H1 (cell line): Measurements from ENCODE around the gene CD4. TPM values are rescaled to one million over a fixed set of nuclear protein-coding genes. Genes with fewer than 3 reads are reported as not detected.

Source experiments
- CTCF ChIA-PET: fragments of 300-600 bp; sonication (Branson Sonifier 250); formaldehyde crosslinking; loops from one replicate; lab custom pipeline; 2021; ENCODE audit not compliant: partially characterized antibody; lab: Charles Lee
- POLR2A ChIA-PET: fragments of 300-600 bp; sonication (Branson Sonifier 250); formaldehyde crosslinking; loops from one replicate; lab custom pipeline; 2021; ENCODE audit warnings: inconsistent platforms; ENCODE audit not compliant: partially characterized antibody; lab: Charles Lee
- DNase-seq, 2 experiments: peaks; one replicate each; pipeline versions ENCODE4 v3.0.0 to v3.0.0-alpha.2; 2010 to 2022; ENCODE audit warnings: low spot score in 2 of 2, low read depth in 1 of 2, mixed read lengths in 1 of 2
- FAIRE-seq: peaks from 2 replicates; lab custom pipeline; 2011; peaks lifted over from hg19 to GRCh38; lab: Jason Lieb, UNC
- H2AFZ ChIP-seq: 2 replicates; pipeline ENCODE4 v1.8.1; 2012; ENCODE audit warnings: low read length, inconsistent platforms
- H2AK5ac ChIP-seq: 2 replicates; pipeline ENCODE4 v1.6.1; 2013; ENCODE audit warnings: low read depth, low read length
- H2BK120ac ChIP-seq: replicated peaks from 2 replicates; pipeline ENCODE3; 2013; ENCODE audit warnings: low read depth, low read length, inconsistent platforms
- H2BK12ac ChIP-seq: 2 replicates; pipeline ENCODE4 v1.6.1; 2013; ENCODE audit warnings: low read depth, low read length
- H2BK15ac ChIP-seq: 2 replicates; pipeline ENCODE4 v1.6.1; 2013; ENCODE audit warnings: low read length
- H2BK20ac ChIP-seq: 2 replicates; pipeline ENCODE4 v1.6.1; 2013; ENCODE audit warnings: low read length
- H2BK5ac ChIP-seq: 2 replicates; pipeline ENCODE4 v1.6.1; 2013; ENCODE audit warnings: low read depth, low read length
- H3K14ac ChIP-seq: 2 replicates; pipeline ENCODE4 v1.6.1; 2013; ENCODE audit warnings: inconsistent platforms; ENCODE audit not compliant: insufficient read length
- H3K18ac ChIP-seq: 2 replicates; pipeline ENCODE4 v1.6.1; 2013; ENCODE audit warnings: low read length; ENCODE audit errors: extremely low read depth
- H3K23ac ChIP-seq: 2 replicates; pipeline ENCODE4 v1.6.1; 2013; ENCODE audit warnings: inconsistent platforms; ENCODE audit not compliant: insufficient read length
- H3K23me2 ChIP-seq: 2 replicates; pipeline ENCODE4 v1.6.1; 2013; ENCODE audit warnings: low read depth, low read length
- H3K27ac ChIP-seq: 2 replicates; pipeline ENCODE4 v1.6.1; 2011; ENCODE audit warnings: low read depth, low read length, inconsistent platforms
- H3K27me3 ChIP-seq, 4 experiments: replicated peaks in 1 of 4; 1 replicate in 1 of 4; 2 replicates in 3 of 4; pipeline versions ENCODE4 v1.6.1 to v1.8.1; 2011 to 2013; ENCODE audit warnings: low read length in 3 of 4, mild to moderate bottlenecking in 3 of 4, inconsistent platforms in 2 of 4, mixed read lengths in 2 of 4, moderate library complexity in 1 of 4; ENCODE audit not compliant: control insufficient read depth in 3 of 4, insufficient read depth in 3 of 4; ENCODE audit errors: extremely low read depth in 1 of 4
- H3K36me3 ChIP-seq, 4 experiments: 2 replicates each; pipeline versions ENCODE4 v1.6.1 to v1.8.1; 2011 to 2013; ENCODE audit warnings: mild to moderate bottlenecking in 4 of 4, low read length in 3 of 4, moderate library complexity in 2 of 4, control low read depth in 1 of 4, inconsistent platforms in 1 of 4; ENCODE audit not compliant: insufficient read depth in 4 of 4, control insufficient read depth in 2 of 4
- H3K4ac ChIP-seq: replicated peaks from 2 replicates; pipeline ENCODE3; 2013; ENCODE audit warnings: low read length, low read depth, mixed read lengths, inconsistent platforms; ENCODE audit not compliant: insufficient read length
- H3K4me1 ChIP-seq, 4 experiments: replicated peaks in 1 of 4; 1 replicate in 1 of 4; 2 replicates in 3 of 4; pipeline versions ENCODE4 v1.6.1 to v1.8.1; 2011 to 2013; ENCODE audit warnings: low read length in 3 of 4, inconsistent platforms in 2 of 4, mixed read lengths in 1 of 4; ENCODE audit not compliant: insufficient read depth in 4 of 4, control insufficient read depth in 3 of 4
- H3K4me2 ChIP-seq, 2 experiments: 2 replicates each; pipeline versions ENCODE4 v1.6.1 to v1.8.1; 2011 to 2013; ENCODE audit warnings: low read depth in 2 of 2, low read length in 2 of 2, control low read depth in 1 of 2, inconsistent platforms in 1 of 2, mild to moderate bottlenecking in 1 of 2; ENCODE audit not compliant: insufficient read depth in 1 of 2
- H3K4me3 ChIP-seq, 4 experiments: fragments of 200-600, 300-600 bp in 1 of 4; sonication (generic), shearing (Covaris generic), sonication (Bioruptor Twin) in 1 of 4; 2 replicates each; pipeline versions ENCODE4 v1.5.1 to v1.8.1; 2011 to 2016; ENCODE audit warnings: low read length in 4 of 4, low read depth in 3 of 4, control low read depth in 2 of 4, inconsistent platforms in 2 of 4, mild to moderate bottlenecking in 2 of 4, mixed read lengths in 1 of 4, moderate library complexity in 1 of 4; ENCODE audit not compliant: insufficient read depth in 2 of 4; ENCODE audit errors: extremely low read depth in 1 of 4
- H3K56ac ChIP-seq: replicated peaks from 2 replicates; pipeline ENCODE3; 2013; ENCODE audit warnings: low read depth, mild to moderate bottlenecking, mixed read lengths, low read length, inconsistent platforms; ENCODE audit not compliant: insufficient read length
- H3K79me1 ChIP-seq: 2 replicates; pipeline ENCODE4 v1.6.1; 2013; ENCODE audit warnings: low read depth, low read length, control low read depth
- H3K79me2 ChIP-seq, 2 experiments: 2 replicates each; pipeline versions ENCODE4 v1.6.1 to v1.8.1; 2012 to 2013; ENCODE audit warnings: low read length in 2 of 2, mild to moderate bottlenecking in 2 of 2, inconsistent platforms in 1 of 2; ENCODE audit not compliant: insufficient read depth in 2 of 2, control insufficient read depth in 1 of 2
- H3K9ac ChIP-seq, 4 experiments: replicated peaks in 1 of 4; 1 replicate in 1 of 4; 2 replicates in 3 of 4; pipeline versions ENCODE4 v1.6.1 to v1.8.1; 2011 to 2013; ENCODE audit warnings: low read depth in 3 of 4, low read length in 3 of 4, control low read depth in 2 of 4, mild to moderate bottlenecking in 2 of 4, moderate library complexity in 2 of 4, inconsistent platforms in 1 of 4; ENCODE audit errors: extremely low read depth in 1 of 4
- H3K9me3 ChIP-seq, 2 experiments: 2 replicates each; pipeline versions ENCODE4 v1.6.1 to v1.8.1; 2012 to 2013; ENCODE audit warnings: mild to moderate bottlenecking in 2 of 2, moderate library complexity in 2 of 2, control low read depth in 1 of 2, inconsistent platforms in 1 of 2, low read depth in 1 of 2, low read length in 1 of 2, mixed read lengths in 1 of 2; ENCODE audit not compliant: insufficient read depth in 2 of 2
- H4K20me1 ChIP-seq, 2 experiments: replicated peaks in 1 of 2; 2 replicates each; pipeline versions ENCODE3 to v1.8.1; 2011 to 2013; ENCODE audit warnings: inconsistent platforms in 2 of 2, low read length in 2 of 2, mild to moderate bottlenecking in 1 of 2; ENCODE audit not compliant: insufficient read depth in 2 of 2, control insufficient read depth in 1 of 2
- H4K5ac ChIP-seq: 2 replicates; pipeline ENCODE4 v1.6.1; 2013; ENCODE audit warnings: low read length, low read depth, mixed read lengths, inconsistent platforms; ENCODE audit not compliant: insufficient read length
- H4K8ac ChIP-seq: 2 replicates; pipeline ENCODE4 v1.8.0; 2013; ENCODE audit warnings: mild to moderate bottlenecking, moderate library complexity, low read length, inconsistent platforms; ENCODE audit not compliant: insufficient read depth; ENCODE audit errors: extremely low read depth
- H4K91ac ChIP-seq: replicated peaks from 2 replicates; pipeline ENCODE3; 2013; ENCODE audit warnings: low read length, mixed read lengths, inconsistent platforms; ENCODE audit not compliant: insufficient read length
- FOSL1 ChIP-seq: IDR thresholded peaks from 2 replicates; pipeline ENCODE4 v1.6.1; 2011; ENCODE audit warnings: mild to moderate bottlenecking, low read depth, low read length, moderate library complexity; ENCODE audit not compliant: insufficient read depth
- HDAC2 ChIP-seq, 2 experiments: fragments of 300-600 bp in 1 of 2; sonication (generic) in 1 of 2; IDR thresholded peaks; 2 replicates each; pipeline ENCODE4 v1.6.1; 2011 to 2012; ENCODE audit warnings: low read depth in 2 of 2, low read length in 2 of 2, mild to moderate bottlenecking in 2 of 2, moderate library complexity in 2 of 2, borderline replicate concordance in 1 of 2, inconsistent platforms in 1 of 2
- KDM4A ChIP-seq: IDR thresholded peaks from one replicate; pipeline ENCODE4 v1.7.1; 2012; ENCODE audit warnings: low read depth, mild to moderate bottlenecking, moderate library complexity, low read length, inconsistent platforms; ENCODE audit not compliant: severe bottlenecking
- MAFK ChIP-seq: IDR thresholded peaks from 2 replicates; pipeline ENCODE4 v1.6.1; 2012; ENCODE audit warnings: low read depth, mild to moderate bottlenecking, improper control_type of control experiment, low read length
- PHF8 ChIP-seq: fragments of 200-600 bp; sonication (generic); conservative IDR thresholded peaks from 2 replicates; pipeline ENCODE4 v1.7.1; 2012; ENCODE audit warnings: low read depth, mild to moderate bottlenecking, inconsistent platforms, low read length, moderate library complexity
- RFX5 ChIP-seq: IDR thresholded peaks from 2 replicates; pipeline ENCODE4 v1.6.1; 2011; ENCODE audit warnings: low read depth, low read length, improper control_type of control experiment, borderline replicate concordance
- RXRA ChIP-seq: IDR thresholded peaks from 2 replicates; pipeline ENCODE4 v1.6.1; 2011; ENCODE audit warnings: low read depth, mild to moderate bottlenecking, low read length, moderate library complexity; ENCODE audit not compliant: insufficient read depth
- SP1 ChIP-seq: IDR thresholded peaks from 2 replicates; pipeline ENCODE4 v1.6.1; 2011; ENCODE audit warnings: low read depth, low read length
- SRF ChIP-seq: IDR thresholded peaks from 2 replicates; pipeline ENCODE4 v1.6.1; 2011; ENCODE audit warnings: mild to moderate bottlenecking, low read depth, low read length, moderate library complexity
- TCF12 ChIP-seq: IDR thresholded peaks from 2 replicates; pipeline ENCODE4 v1.6.1; 2011; ENCODE audit warnings: low read depth, mild to moderate bottlenecking, low read length
- WGBS, 2 experiments: shearing (Covaris generic) in 1 of 2; methylation state at CpG; one replicate each; pipeline versions ENCODE4 v1.1.6 to v1.1.7; 2013 to 2015; ENCODE audit warnings: low lambda C conversion rate in 2 of 2, mixed read lengths in 2 of 2, inconsistent platforms in 1 of 2, low coverage in 1 of 2, missing lambda C conversion rate in 1 of 2; ENCODE audit not compliant: insufficient replicate concordance in 2 of 2, insufficient coverage in 1 of 2, insufficient read length in 1 of 2; ENCODE audit errors: extremely low coverage in 1 of 2, missing lambda C conversion rate in 1 of 2; 5-methylcytosine and 5-hydroxymethylcytosine counted together
- polyA plus RNA-seq, 7 experiments: library from polyadenylated mRNA; depleted of rRNA in 3 of 7; stranded (reverse) in 5 of 7; unstranded in 2 of 7; fragments of >200 nt in 5 of 7; fragments of 200-250 nt in 2 of 7; gene quantifications; 1 replicate in 5 of 7; 2 replicates in 1 of 7; 4 replicates in 1 of 7; pipeline versions ENCODE4 v1.2.1 to v1.2.3, GENCODE V29; 2011 to 2013; ENCODE audit warnings: missing spikeins in 2 of 7, mixed read lengths in 2 of 7
- total RNA-seq: library from RNA; stranded (reverse); fragmentation: NEBNext Ultra II Directional; extraction: Animal tissue kit (Norgen Biotek cat#: 25700); gene quantifications from 2 replicates; pipeline ENCODE4 v1.2.1, GENCODE V29; 2021

CD4 gene
- total and polyA plus RNA-seq, 2 of the 8 experiments (the other 6 are each of a cell fraction or from before 2014, with no cell fraction given), result 3.4 to 5.1 TPM

DNA sequence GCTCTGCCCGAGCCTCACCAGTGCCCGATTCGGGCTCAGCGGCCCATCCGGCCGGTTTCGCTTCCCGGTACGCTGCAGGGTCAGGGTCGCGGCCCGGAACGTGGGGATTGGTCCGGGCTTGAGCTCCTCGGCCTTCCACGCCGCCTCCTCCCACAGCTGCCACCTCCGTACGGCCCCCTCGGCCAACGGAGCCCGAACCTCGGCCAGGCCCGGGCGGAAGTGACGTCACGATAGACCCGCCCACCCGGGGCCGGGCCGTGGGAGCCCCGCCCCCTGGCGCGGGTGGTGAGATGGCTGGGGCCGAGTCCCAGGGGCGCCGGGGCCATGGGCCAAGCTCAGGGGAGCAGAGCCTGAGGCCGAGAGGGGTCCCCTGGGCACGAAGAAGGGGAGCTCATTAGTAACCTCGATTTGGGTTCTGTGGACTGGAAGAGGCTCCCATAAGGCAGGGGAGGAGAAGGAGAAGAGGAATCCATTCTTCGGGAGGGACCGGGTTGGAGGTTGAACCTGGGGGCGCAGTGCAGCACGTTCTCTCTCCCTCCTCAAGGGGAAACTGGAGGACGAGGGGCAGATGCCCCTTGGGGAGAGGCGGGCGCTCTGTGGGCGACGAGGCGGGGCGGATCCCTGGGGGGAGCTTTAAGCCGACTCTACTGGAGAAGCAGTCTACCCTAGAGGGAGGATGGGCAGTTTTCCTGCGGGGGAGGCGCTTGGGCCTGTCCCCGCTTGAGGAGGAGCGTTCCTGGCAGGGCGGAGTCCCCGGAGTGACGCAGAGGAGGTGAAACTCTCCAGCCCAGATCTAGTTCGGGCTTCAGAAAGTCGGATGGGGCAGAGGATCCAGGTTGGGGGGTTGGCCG lies 36.2 kb upstream of the CD4 start, which contains the start of gene MLF2:
TSS of gene MLF2 (minus strand) at position 221 of the 851 bp plus-strand sequence. CDS start 807 bp downstream, outside the sequence.
- FAIRE-seq (peak; percentile 65), DNase-seq (peak; percentile 96 to 100)
- Histone ChIP-seq H4K91ac (peak within 1 kb of the TSS; percentile 99), H2BK5ac (peak within 1 kb of the TSS; percentile 97), H4K5ac (peak within 1 kb of the TSS; percentile 95), H4K8ac (peak within 1 kb of the TSS; percentile 94), H4K20me1 (peaks cover 0 to 9% of the 10 kb centered on the region in 2 experiments), H3K56ac (peak within 1 kb of the TSS; percentile 97), H2BK15ac (no peak within 1 kb of the TSS; the same call in 1 of the 2 replicates), H3K27ac (peak within 1 kb of the TSS; percentile 94), H2BK20ac (peak within 1 kb of the TSS; percentile 72; the same call in 1 of the 2 replicates), H3K4ac (peak within 1 kb of the TSS; percentile 98), H3K4me1 (peaks cover 0 to 4% (median 3%) of the 10 kb centered on the region in 4 experiments; a peak in 5 of 7 replicates), H3K9ac (peak within 1 kb of the TSS; percentile 74 to 99 (median 90)), H2AFZ (peak within 1 kb of the TSS; percentile 54), H3K23me2 (peaks cover 10% of the 10 kb centered on the region), H2BK12ac (peak within 1 kb of the TSS; percentile 94; the same call in 1 of the 2 replicates), H3K36me3 (peaks cover 21 to 39% (median 35%) of the 10 kb centered on the region in 4 experiments), H3K18ac (peak within 1 kb of the TSS; percentile 95), H3K79me2 (peaks cover 0 to 14% of the 10 kb centered on the region in 2 experiments; a peak in 2 of 4 replicates), H2BK120ac (peak within 1 kb of the TSS; percentile 95), H3K27me3 (no peaks in the 10 kb centered on the region), H3K4me2 (peak within 1 kb of the TSS; percentile 52 to 78), H3K9me3 (no peaks in the 10 kb centered on the region; a peak in 1 of 4 replicates), H3K14ac (no peak within 1 kb of the TSS), H3K79me1 (peaks cover 7% of the 10 kb centered on the region; the same call in 1 of the 2 replicates), H3K4me3 (peak within 1 kb of the TSS; percentile 72 to 91 (median 88)), H2AK5ac (no peak within 1 kb of the TSS), H3K23ac (no peak within 1 kb of the TSS)
- ChIA-PET POLR2A (interaction anchor here (0.6 to 7.0 kb wide), 33 partner anchors 9 to 219 kb away, joined by 3 to 151 read pairs (median 6); partner anchors contain the start of genes CDCA3, COPS7A, GAPDH and GNB3), CTCF (interaction anchor here (0.7 to 16.3 kb wide), 42 partner anchors 8 to 213 kb away, joined by 3 to 427 read pairs (median 5); partner anchors contain the start of genes CD4, CDCA3, COPS7A and GNB3)
- WGBS, 2 experiments, result 1% methylated on average over 34 of the region's 62 CpGs; no CpG with 5 or more reads in 1 of the 2 experiments
- TF ChIP-seq KDM4A (peak; percentile 34), FOSL1 (no peak), RXRA (no peak), TCF12 (no peak), SP1 (peak; percentile 33; the same call in 1 of the 2 replicates), HDAC2 (IDR thresholded peaks at IDR 0.05; ENCODE audit: borderline replicate concordance in 1 of 2, low read depth in 2 of 2, low read length in 2 of 2) (0 out of 4 replicates have a peak, but pooled peaks of 1 of the 2 experiments have one; percentile 17), PHF8 (peak; percentile 89), SRF (no peak), RFX5 (no peak), MAFK (no peak)
